ENCODE data around the gene PRELP. TPM values are rescaled to one million over a fixed set of nuclear protein-coding genes. Genes with fewer than 3 reads are reported as not detected.

PRELP gene
- total RNA-seq, 1 experiment from 2014 or later = not detected

- no peak overlapping the region for H3K4me3 ChIP-seq (ENCODE audit: low read depth in 2 of 2, low read length in 2 of 2)
Observed at GRCh38 chr1:203461717-203462116, 13.9 kb upstream of the PRELP start.

DNA sequence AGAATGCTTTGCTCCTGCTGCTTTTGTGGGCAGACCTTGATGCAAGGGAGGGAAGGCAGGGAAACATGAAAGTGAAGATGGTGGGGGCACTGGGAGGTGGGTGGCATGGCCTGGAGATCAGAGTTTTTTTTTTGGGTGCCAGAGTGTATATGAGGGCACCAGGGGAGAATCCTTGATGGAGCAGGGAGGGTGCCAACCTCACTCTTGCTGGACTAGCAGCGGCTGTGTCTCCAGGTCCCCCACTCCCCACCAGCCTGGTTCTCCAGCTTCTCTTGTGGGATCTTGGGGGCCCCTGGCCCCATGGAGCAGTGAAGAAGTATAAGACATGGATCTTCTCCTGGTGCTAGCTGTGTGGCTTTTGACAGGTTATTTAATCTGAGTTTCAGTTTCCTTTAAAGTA is 13.5 kb upstream of the PRELP start:
- ATAC-seq = no peak
- no TSS peak for BruUV-seq (replicated peaks)
- intact Hi-C loops (cut with micrococcal nuclease; ENCODE audit: unreplicated experiment) (no loop called here), in situ Hi-C loops (cut with HindIII; ENCODE audit: low pct_unique_long_range_greater_than_20kb, low sequenced_read_pairs) (no loop called here)
- DNase-seq (ENCODE audit: low read depth, low spot score) = no peak
- CTCF ChIA-PET = no interaction called here
- no peaks in the 10 kb centered on the region for H3K4me1 ChIP-seq (ENCODE audit: control insufficient read depth, insufficient read depth, low read length)
- H3K9me3 ChIP-seq (ENCODE audit: control insufficient read depth, insufficient read depth, low read depth, low read length) = no peaks in the 10 kb centered on the region
- H3K36me3 ChIP-seq (ENCODE audit: control insufficient read depth, insufficient read depth, low read length) = no peaks in the 10 kb centered on the region
- H3K27me3 ChIP-seq (ENCODE audit: control insufficient read depth, insufficient read depth, low read length) = peaks cover 10% of the 10 kb centered on the region
- TF ChIP-seq REST (IDR thresholded peaks at IDR 0.05; ENCODE audit: insufficient read depth in 1 of 2, low read depth in 2 of 2, low read length in 1 of 2) = no peak
- POLR2A ChIA-PET = no interaction called here
- H3K27ac ChIP-seq (ENCODE audit: low read length) = no peak overlapping the region
- H3K4me3 ChIP-seq (ENCODE audit: low read depth in 2 of 2, low read length in 2 of 2) = no peak overlapping the region

More at GRCh38 chr1:203461717-203462116, 13.9 kb upstream of the PRELP start:
- H3K27ac ChIP-seq (ENCODE audit: low read length) = no peak overlapping the region
- CTCF ChIA-PET = no interaction called here
- no peak for TF ChIP-seq POLR2AphosphoS5 (IDR thresholded peaks at IDR 0.05; ENCODE audit: low read depth, low read length)
- TF ChIP-seq REST (IDR thresholded peaks at IDR 0.05; ENCODE audit: insufficient read depth in 1 of 2, low read depth in 2 of 2, low read length in 1 of 2) = no peak
- TF ChIP-seq CTCF (IDR thresholded peaks at IDR 0.05) = no peak
- TF ChIP-seq TCF7L2 (IDR thresholded peaks at IDR 0.05; ENCODE audit: low read depth, low read length) = no peak
- TF ChIP-seq SIN3A (IDR thresholded peaks at IDR 0.05; ENCODE audit: borderline replicate concordance, insufficient read depth, low read depth, low read length) = no peak
- POLR2A ChIA-PET = no interaction called here
- H3K4me1 ChIP-seq (ENCODE audit: control insufficient read depth, insufficient read depth, low read length) = no peaks in the 10 kb centered on the region
- in situ Hi-C loops (cut with HindIII; ENCODE audit: low pct_unique_long_range_greater_than_20kb, low sequenced_read_pairs) (no loop called here), intact Hi-C loops (cut with micrococcal nuclease; ENCODE audit: unreplicated experiment) (no loop called here)
- BruUV-seq (replicated peaks) = no TSS peak
- ATAC-seq (no peak), DNase-seq (ENCODE audit: low read depth, low spot score) (no peak)
- no peaks in the 10 kb centered on the region for H3K36me3 ChIP-seq (ENCODE audit: control insufficient read depth, insufficient read depth, low read length)
- peaks cover 10% of the 10 kb centered on the region for H3K27me3 ChIP-seq (ENCODE audit: control insufficient read depth, insufficient read depth, low read length)
- H3K9me3 ChIP-seq (ENCODE audit: control insufficient read depth, insufficient read depth, low read depth, low read length) = no peaks in the 10 kb centered on the region
